ENCODE results near the gene MSI2. TPM values are rescaled to one million over a fixed set of nuclear protein-coding genes. Genes with fewer than 3 reads are reported as not detected.

MSI2 gene
- total and polyA plus RNA-seq, 2 donors (not counting 3 experiments of a cell fraction or from before 2014, with no cell fraction given): 20.9 to 59.3 TPM

DNA sequence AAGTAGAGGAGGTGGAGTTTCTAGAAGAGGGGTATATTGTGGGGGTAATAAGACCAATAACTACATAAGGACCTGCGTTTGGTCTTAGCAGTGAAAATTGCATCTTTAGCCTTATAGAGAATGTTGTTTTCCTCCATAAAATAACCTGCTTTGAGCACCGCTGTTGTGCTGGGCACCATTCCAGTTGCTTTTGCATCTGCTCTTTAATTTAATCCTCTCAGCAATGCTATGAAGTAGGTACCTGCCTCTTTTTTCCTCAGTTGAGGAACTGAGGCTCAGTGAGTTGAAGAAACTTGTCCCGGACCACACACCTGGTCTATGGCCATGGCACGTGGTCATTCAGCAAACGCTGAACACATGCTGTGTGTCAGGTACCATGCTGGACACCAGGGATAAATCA lies 238.1 kb downstream of the MSI2 start:
- no peaks in the 10 kb centered on the region for H3K9me1 ChIP-seq (replicated peaks; ENCODE audit: control insufficient read depth, extremely low read depth, insufficient read depth, low read length)
- H3K4me2 ChIP-seq (ENCODE audit: insufficient read depth, low read length): no peak overlapping the region
- no peaks in the 10 kb centered on the region for H4K20me1 ChIP-seq (replicated peaks; ENCODE audit: control insufficient read depth, extremely low read depth, insufficient read depth, low read length)
- no peak overlapping the region for H3K9ac ChIP-seq (replicated peaks; ENCODE audit: extremely low read depth, insufficient read depth, low read length)
- dilution Hi-C loops (cut with MboI; ENCODE audit: extremely low pct_ligation_motif_present, low sequenced_read_pairs): no loop called here
- H3K4me3 ChIP-seq (replicated peaks in 1 of 3; ENCODE audit: insufficient read depth in 1 of 3, low read depth in 1 of 3, low read length in 3 of 3): no peak overlapping the region
- BruUV-seq (replicated peaks): no TSS peak
- intact Hi-C loops (cut with micrococcal nuclease): no loop called here
- H3K79me2 ChIP-seq (ENCODE audit: control insufficient read depth, insufficient read depth, low read length): no peaks in the 10 kb centered on the region
- ChIA-PET POLR2A (no interaction called here), CTCF (interaction anchor here (1.8 kb wide), 1 partner anchor 8 kb away, joined by 4 read pairs; no protein-coding TSS in a partner anchor)
- H3K27me3 ChIP-seq (ENCODE audit: control insufficient read depth in 2 of 2, insufficient read depth in 2 of 2, low read length in 2 of 2): no peaks in the 10 kb centered on the region
- H3K4me1 ChIP-seq (ENCODE audit: control insufficient read depth, extremely low read depth, insufficient read depth, low read length): no peaks in the 10 kb centered on the region
- H2AFZ ChIP-seq (ENCODE audit: low read depth, low read length): no peak overlapping the region
- TF ChIP-seq EZH2 (IDR thresholded peaks at IDR 0.05; ENCODE audit: borderline replicate concordance, low read depth, low read length, severe bottlenecking) (no peak), JUN (IDR thresholded peaks at IDR 0.05; ENCODE audit: borderline replicate concordance, insufficient read depth, insufficient read length, low read depth) (no peak), FOS (IDR thresholded peaks at IDR 0.05; ENCODE audit: borderline replicate concordance, insufficient read depth, low read length) (no peak), POLR2AphosphoS5 (IDR thresholded peaks at IDR 0.05; ENCODE audit: insufficient read depth, low read depth, low read length) (no peak), GATA2 (IDR thresholded peaks at IDR 0.05; ENCODE audit: insufficient read depth, insufficient read length, low read depth, low read length) (no peak), POLR2A (IDR thresholded peaks at IDR 0.05; ENCODE audit: low read depth, low read length) (no peak), MYC (IDR thresholded peaks at IDR 0.05; ENCODE audit: low read depth, low read length) (no peak)
- TF ChIP-seq, protein P1, sequence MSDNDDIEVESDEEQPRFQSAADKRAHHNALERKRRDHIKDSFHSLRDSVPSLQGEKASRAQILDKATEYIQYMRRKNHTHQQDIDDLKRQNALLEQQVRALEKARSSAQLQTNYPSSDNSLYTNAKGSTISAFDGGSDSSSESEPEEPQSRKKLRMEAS (IDR thresholded peaks at IDR 0.05; ENCODE audit: insufficient read depth, insufficient read length): no peak
- TF ChIP-seq, protein P2, sequence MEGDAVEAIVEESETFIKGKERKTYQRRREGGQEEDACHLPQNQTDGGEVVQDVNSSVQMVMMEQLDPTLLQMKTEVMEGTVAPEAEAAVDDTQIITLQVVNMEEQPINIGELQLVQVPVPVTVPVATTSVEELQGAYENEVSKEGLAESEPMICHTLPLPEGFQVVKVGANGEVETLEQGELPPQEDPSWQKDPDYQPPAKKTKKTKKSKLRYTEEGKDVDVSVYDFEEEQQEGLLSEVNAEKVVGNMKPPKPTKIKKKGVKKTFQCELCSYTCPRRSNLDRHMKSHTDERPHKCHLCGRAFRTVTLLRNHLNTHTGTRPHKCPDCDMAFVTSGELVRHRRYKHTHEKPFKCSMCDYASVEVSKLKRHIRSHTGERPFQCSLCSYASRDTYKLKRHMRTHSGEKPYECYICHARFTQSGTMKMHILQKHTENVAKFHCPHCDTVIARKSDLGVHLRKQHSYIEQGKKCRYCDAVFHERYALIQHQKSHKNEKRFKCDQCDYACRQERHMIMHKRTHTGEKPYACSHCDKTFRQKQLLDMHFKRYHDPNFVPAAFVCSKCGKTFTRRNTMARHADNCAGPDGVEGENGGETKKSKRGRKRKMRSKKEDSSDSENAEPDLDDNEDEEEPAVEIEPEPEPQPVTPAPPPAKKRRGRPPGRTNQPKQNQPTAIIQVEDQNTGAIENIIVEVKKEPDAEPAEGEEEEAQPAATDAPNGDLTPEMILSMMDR (IDR thresholded peaks at IDR 0.05; ENCODE audit: extremely low read depth in 1 of 2, insufficient read depth in 1 of 2, low read depth in 1 of 2, low read length in 2 of 2): no peak
- FAIRE-seq: no peak
- no peak overlapping the region for H3K27ac ChIP-seq (ENCODE audit: insufficient read depth, low read depth, low read length)
- no peaks in the 10 kb centered on the region for H3K9me3 ChIP-seq (replicated peaks; ENCODE audit: control insufficient read depth, insufficient read depth, low read length)
- no peaks in the 10 kb centered on the region for H3K36me3 ChIP-seq (ENCODE audit: control insufficient read depth in 2 of 2, extremely low read depth in 1 of 2, insufficient read depth in 2 of 2, low read length in 2 of 2)
- no peak for DNase-seq (ENCODE audit: low read depth, low spot score)

All from endothelial cell of umbilical vein (primary cell).